Skeletal muscle tissue (tissue), 4 donors: ENCODE measurements around the gene TTC6. TPM values are rescaled to one million over a fixed set of nuclear protein-coding genes. Genes with fewer than 3 reads are reported as not detected.

Experiments used
- H3K27ac ChIP-seq: one replicate; pipeline ENCODE4 v1.7.0; 2013; ENCODE audit warnings: mild to moderate bottlenecking, low read depth, low read length, inconsistent platforms
- H3K27me3 ChIP-seq, 3 donors: one replicate each; pipeline ENCODE4 v1.7.0; 2013; ENCODE audit warnings: low read length in 3 of 3; ENCODE audit not compliant: control insufficient read depth in 3 of 3, insufficient read depth in 3 of 3
- H3K36me3 ChIP-seq, 3 donors: one replicate each; pipeline ENCODE4 v1.7.0; 2013; ENCODE audit warnings: low read length in 3 of 3; ENCODE audit not compliant: control insufficient read depth in 3 of 3, insufficient read depth in 3 of 3
- H3K4me1 ChIP-seq, 3 donors: one replicate each; pipeline ENCODE4 v1.7.0; 2013; ENCODE audit warnings: low read length in 3 of 3, mild to moderate bottlenecking in 3 of 3; ENCODE audit not compliant: control insufficient read depth in 3 of 3, insufficient read depth in 3 of 3
- H3K4me3 ChIP-seq, 3 donors: one replicate each; pipeline ENCODE4 v1.7.0; 2013; ENCODE audit warnings: low read length in 3 of 3
- H3K9ac ChIP-seq, 3 donors: one replicate each; pipeline ENCODE4 v1.7.0; 2013; ENCODE audit warnings: low read length in 3 of 3, mild to moderate bottlenecking in 3 of 3, moderate library complexity in 2 of 3, low read depth in 1 of 3
- H3K9me3 ChIP-seq, 3 donors: one replicate each; pipeline ENCODE4 v1.7.0; 2013; ENCODE audit warnings: low read length in 3 of 3; ENCODE audit not compliant: control insufficient read depth in 3 of 3
- total RNA-seq: library from RNA; depleted of rRNA; stranded (reverse); fragments of >200 nt; gene quantifications from one replicate; pipeline ENCODE4 v1.2.3, GENCODE V29; 2014
- donor health status: Osteomylitis.

Gene TTC6
- total RNA-seq, 1 donor from 2014 or later, result 0.52 TPM

- H3K9me3 ChIP-seq, result no peaks in the 10 kb centered on the region
- H3K9ac ChIP-seq, result no peak overlapping the region
- peaks cover 0 to 14% (median 11%) of the 10 kb centered on the region in 3 donors for H3K4me1 ChIP-seq
- no peak overlapping the region for H3K4me3 ChIP-seq
- H3K27me3 ChIP-seq, result peaks cover 83 to 89% (median 86%) of the 10 kb centered on the region in 3 donors
- H3K27ac ChIP-seq, result no peak overlapping the region
- H3K36me3 ChIP-seq, result no peaks in the 10 kb centered on the region
Observed at GRCh38 chr14:37590428-37591139, 4.8 kb upstream of the TTC6 start.

DNA sequence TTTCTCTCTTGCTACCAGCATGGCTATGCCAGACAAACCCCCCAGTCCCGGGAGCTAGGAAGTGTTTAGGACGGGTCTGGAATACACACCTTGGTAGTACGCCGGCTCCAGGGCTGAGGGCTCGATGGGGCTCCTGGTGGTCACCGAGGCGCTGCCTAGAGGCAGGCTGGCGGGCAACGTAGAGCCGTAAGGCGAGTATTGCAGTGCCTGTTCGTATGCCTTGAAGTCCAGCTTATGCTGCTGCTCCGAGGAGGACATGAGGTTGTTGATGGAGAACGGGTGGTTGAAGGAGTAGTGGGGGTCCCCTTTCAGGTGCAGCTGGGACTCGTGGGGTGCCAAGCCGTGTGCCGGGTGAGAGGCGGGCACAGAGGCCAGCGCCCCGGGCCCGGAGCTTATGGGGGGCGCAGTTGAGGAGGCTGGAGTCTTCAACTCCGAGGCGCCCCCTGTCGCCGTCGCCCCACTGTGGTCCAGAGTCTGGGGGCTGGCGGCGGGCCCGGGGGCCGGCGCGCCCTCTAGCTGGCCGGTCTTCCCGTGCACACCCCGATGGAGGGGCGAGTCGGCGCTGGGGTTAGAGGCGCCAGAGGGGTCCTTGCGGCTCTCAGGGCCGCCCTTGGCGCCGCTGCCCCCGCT lies 4.0 kb upstream of the TTC6 start:
- peaks cover 0 to 22% (median 19%) of the 10 kb centered on the region in 3 donors for H3K4me1 ChIP-seq
- H3K27ac ChIP-seq, result no peak overlapping the region
- H3K9ac ChIP-seq, result no peak overlapping the region
- no peak overlapping the region for H3K4me3 ChIP-seq
- peaks cover 84 to 90% (median 87%) of the 10 kb centered on the region in 3 donors for H3K27me3 ChIP-seq
- no peaks in the 10 kb centered on the region for H3K9me3 ChIP-seq
- no peaks in the 10 kb centered on the region for H3K36me3 ChIP-seq

- no peak overlapping the region for H3K9ac ChIP-seq
- H3K27me3 ChIP-seq, result peaks cover 87 to 92% (median 88%) of the 10 kb centered on the region in 3 donors
- no peaks in the 10 kb centered on the region for H3K36me3 ChIP-seq
- no peak overlapping the region for H3K4me3 ChIP-seq
- H3K27ac ChIP-seq, result no peak overlapping the region
- no peaks in the 10 kb centered on the region for H3K9me3 ChIP-seq
- peaks cover 0 to 22% (median 19%) of the 10 kb centered on the region in 3 donors for H3K4me1 ChIP-seq
Observed at GRCh38 chr14:37591941-37592481, 3.4 kb upstream of the TTC6 start.

GRCh38 chr14:37592482-37593408 lies 2.7 kb upstream of the TTC6 start:
- Histone ChIP-seq H3K36me3 (no peaks in the 10 kb centered on the region), H3K4me3 (no peak overlapping the region)

DNA sequence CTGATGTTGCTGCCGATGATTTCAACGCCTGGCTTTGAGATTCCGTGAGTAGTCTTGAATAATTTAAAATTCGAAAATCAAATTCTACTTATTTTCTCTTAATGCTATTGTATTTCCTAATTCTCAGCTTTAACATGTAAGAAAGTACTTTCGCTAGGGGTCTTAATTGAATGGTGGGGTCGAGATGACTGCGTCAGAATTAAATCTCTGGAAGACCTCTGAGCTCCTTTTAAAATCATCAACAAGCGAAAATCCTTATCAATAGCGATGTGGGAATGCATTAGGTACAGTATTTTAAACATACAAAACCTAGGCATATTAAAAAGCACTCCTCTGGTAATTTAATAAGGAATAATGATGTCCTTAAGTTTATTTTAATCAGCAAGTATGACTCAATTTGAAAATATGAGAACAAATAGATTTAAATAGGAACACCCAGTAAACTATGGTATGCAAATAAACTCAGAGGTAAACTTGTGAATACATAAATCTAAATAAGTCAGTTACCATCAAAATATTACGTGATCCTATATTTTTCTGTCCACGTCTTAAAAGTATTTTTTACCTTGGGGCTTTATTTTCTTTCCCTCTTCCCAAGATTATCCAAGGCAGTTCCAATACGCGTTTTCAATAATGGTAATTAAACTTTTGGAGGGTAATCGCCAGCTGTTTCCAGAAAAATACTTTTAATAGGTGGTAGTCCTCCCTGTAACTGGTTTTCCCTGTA lies 1.8 kb upstream of the TTC6 start:
- no peaks in the 10 kb centered on the region for H3K9me3 ChIP-seq
- H3K27ac ChIP-seq, result no peak overlapping the region
- H3K27me3 ChIP-seq, result peaks cover 90 to 94% (median 91%) of the 10 kb centered on the region in 3 donors
- no peak overlapping the region for H3K9ac ChIP-seq
- H3K4me3 ChIP-seq, result peak overlapping the region in 1 of 3 donors; percentile 15
- H3K36me3 ChIP-seq, result no peaks in the 10 kb centered on the region
- peaks cover 0 to 20% (median 19%) of the 10 kb centered on the region in 3 donors for H3K4me1 ChIP-seq

More at GRCh38 chr14:37592482-37593408, 2.7 kb upstream of the TTC6 start:
- H3K27ac ChIP-seq, result no peak overlapping the region
- no peak overlapping the region for H3K9ac ChIP-seq
- H3K4me1 ChIP-seq, result peaks cover 0 to 22% (median 19%) of the 10 kb centered on the region in 3 donors
- H3K9me3 ChIP-seq, result no peaks in the 10 kb centered on the region
- peaks cover 89 to 94% (median 91%) of the 10 kb centered on the region in 3 donors for H3K27me3 ChIP-seq

- peaks cover 5 to 22% (median 19%) of the 10 kb centered on the region in 3 donors for H3K4me1 ChIP-seq
Observed at GRCh38 chr14:37594238-37594970, 1.0 kb upstream of the TTC6 start.

GRCh38 chr14:37595809-37596621 lies 586 bp downstream of the TTC6 start:
- H3K9me3 ChIP-seq, result no peaks in the 10 kb centered on the region
- H3K36me3 ChIP-seq, result no peaks in the 10 kb centered on the region
- H3K4me1 ChIP-seq, result peaks cover 5 to 30% (median 26%) of the 10 kb centered on the region in 3 donors
- H3K9ac ChIP-seq, result peak overlapping the region in 1 of 3 donors; percentile 9
- no peak overlapping the region for H3K27ac ChIP-seq
- peaks cover 92 to 95% (median 94%) of the 10 kb centered on the region in 3 donors for H3K27me3 ChIP-seq
- peak overlapping the region in 1 of 3 donors; percentile 27 for H3K4me3 ChIP-seq

More at GRCh38 chr14:37594238-37594970, 1.0 kb upstream of the TTC6 start:
- Histone ChIP-seq H3K27me3 (peaks cover 90 to 94% (median 91%) of the 10 kb centered on the region in 3 donors), H3K27ac (no peak overlapping the region), H3K9me3 (no peaks in the 10 kb centered on the region), H3K9ac (no peak overlapping the region), H3K36me3 (no peaks in the 10 kb centered on the region), H3K4me3 (peak overlapping the region; percentile 43 to 52 (median 49))

- Histone ChIP-seq H3K4me3 (no peak overlapping the region), H3K36me3 (no peaks in the 10 kb centered on the region), H3K27ac (no peak overlapping the region), H3K9me3 (peaks cover 0 to 2% (median 0%) of the 10 kb centered on the region in 3 donors), H3K27me3 (peaks cover 94 to 95% (median 94%) of the 10 kb centered on the region in 3 donors), H3K4me1 (peaks cover 5 to 27% (median 26%) of the 10 kb centered on the region in 3 donors), H3K9ac (no peak overlapping the region)
Observed at GRCh38 chr14:37596790-37597472, 1.5 kb downstream of the TTC6 start.
